Renal pelvis (tissue), 4 donors: ENCODE data around the gene TTLL11. TPM values are rescaled to one million over a fixed set of nuclear protein-coding genes. Genes with fewer than 3 reads are reported as not detected.

ENCODE experiments used
- DNase-seq: peaks from one replicate; pipeline ENCODE4 v3.0.0-alpha.2; 2013
- polyA plus RNA-seq, 3 donors: library from polyadenylated mRNA; unstranded; fragments of 120-200 nt; gene quantifications; one replicate each; pipeline ENCODE4 v1.2.1, GENCODE V29; 2013; ENCODE audit not compliant: insufficient read length in 3 of 3

Gene TTLL11
- polyA plus RNA-seq, 3 donors = 6.2 to 8.9 (median 8.5) TPM

DNA sequence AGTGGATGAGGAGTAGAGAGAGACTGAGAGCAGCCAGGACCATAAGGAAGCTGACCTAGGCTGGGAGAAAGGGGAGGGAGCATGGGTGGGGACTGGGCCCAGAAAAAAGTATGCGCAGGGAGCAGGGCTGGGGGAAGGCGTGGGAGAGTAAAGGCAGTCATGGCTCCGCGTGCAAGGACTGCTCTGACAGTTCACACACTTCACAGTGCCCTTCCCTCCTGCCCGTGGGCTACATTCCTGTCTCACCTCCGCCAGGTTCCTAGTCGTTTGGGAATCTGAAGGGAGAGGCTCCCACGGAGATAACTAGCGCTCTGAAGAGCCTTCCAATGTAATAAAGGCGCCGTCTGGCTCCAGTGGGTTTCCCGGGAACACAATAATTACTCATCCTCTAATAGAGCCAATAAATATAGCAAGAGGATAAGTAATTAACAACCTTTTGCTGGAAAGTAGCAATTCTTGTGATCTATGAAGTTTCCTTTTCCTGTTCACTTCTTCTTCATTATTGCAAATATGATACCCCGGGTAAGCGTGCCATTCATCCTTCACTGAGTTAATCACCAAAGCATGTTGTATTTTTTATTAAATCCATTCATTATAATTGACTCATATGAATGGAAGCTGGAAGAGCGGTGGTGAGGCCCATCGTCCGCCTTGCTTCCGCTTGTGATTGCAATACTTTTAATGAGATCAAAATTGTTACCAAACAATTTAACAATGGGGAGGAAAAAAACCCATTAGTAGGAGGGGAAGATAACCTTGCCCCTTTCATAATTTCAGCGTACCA lies 39.3 kb downstream of the TTLL11 start:
- DNase-seq = no peak

DNA sequence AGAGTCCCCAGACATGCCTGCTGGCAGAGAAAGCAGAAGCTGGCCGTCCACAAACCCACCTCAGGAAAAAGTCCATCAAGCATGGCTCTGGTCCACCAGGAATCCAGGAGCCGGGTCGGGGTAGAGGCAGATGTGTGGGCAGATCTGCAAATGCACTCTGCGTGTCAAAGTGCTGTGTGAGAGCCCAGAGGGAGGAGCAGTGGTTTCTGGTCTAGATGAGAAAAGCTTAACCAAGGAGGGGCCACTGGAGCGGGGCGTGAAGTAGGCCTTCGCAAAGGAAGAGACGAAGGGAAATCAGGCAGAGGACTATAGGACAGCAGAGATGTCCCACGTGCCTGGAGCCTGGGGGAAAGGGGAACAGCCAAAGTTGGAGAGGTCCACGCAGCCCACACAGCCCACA lies 40.0 kb downstream of the TTLL11 start:
- DNase-seq = no peak

DNA sequence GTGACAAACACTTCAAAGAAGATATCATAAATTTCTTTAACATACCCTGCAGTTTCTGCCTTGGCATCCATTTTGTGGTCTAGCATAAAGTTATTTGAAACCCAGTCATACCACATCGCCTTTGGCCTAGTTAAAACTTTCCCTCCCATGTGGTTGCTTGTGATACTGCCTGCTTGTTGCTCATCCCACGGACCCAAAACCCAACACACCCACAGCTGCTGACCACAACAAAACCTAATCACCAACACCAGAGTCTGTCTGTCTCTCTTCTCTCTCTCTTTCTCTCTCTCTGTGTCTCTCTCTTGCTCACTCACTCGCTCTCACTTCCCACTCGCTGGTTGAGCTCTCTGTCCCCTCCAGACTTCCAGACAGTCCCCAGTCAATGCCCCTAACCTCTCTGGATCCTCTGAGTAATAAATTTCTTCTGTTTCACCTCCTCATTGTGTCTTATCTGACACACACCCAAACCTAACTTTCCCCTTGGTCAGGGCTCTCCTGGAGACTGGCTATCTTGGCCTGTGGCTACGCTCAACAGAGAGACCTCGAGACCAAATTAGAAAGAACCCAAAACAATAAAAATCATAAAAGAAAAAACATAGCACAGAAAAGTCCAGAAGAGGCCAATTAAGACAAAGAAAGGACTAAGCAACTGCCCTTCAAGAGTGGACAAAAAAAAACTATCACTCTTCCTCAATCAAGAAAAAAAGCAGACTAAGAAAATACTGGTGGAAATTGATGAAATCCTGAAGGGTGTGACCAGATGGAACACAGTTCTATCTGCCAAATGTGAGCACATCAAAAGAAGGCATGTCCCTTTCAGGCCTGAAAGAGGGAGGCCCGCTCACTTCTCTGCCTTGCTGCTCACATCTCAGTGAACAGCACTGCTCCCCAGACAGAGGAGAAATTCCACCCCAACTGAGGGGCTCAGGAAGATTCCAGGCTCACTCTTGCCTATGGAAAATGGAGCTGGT lies 41.5 kb downstream of the TTLL11 start:
- DNase-seq = no peak

DNA sequence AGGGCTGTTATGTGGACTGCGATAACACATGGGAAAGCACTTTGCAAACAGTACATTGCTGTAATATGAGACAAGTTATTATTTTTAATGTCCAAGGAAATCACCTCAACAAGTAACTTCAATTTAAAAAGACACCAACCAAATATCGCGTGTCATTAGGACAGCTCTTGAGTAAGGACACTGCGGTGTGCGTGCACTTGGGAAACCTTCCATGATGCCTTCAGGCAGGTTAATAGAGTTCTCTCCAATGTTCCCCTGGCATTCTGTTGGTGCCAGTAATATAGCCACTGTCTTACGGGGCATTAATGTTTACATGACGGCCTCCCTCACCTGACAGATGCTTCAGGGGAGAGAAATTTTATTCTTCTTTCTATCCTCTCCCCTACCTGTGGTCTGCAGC lies 42.9 kb downstream of the TTLL11 start:
- DNase-seq = no peak

DNA sequence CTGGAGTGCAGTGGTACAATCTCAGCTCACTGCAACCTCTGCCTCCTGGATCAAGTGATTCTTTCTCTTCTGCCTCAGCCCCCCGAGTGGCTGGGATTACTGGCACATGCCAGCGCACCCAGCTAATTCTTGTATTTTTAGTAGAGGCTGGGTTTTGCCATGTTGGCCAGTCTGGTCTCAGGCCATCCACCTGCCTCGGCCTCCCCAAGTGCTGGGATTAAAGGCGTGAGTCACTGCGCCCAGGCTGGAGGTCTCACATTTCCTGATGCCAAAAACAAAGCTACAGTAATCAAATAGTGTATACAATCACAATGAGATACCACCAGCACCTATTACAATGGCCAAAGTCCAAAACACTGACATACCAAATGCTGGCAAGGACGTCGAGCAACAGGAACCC lies 51.1 kb downstream of the TTLL11 start:
- DNase-seq = no peak

DNA sequence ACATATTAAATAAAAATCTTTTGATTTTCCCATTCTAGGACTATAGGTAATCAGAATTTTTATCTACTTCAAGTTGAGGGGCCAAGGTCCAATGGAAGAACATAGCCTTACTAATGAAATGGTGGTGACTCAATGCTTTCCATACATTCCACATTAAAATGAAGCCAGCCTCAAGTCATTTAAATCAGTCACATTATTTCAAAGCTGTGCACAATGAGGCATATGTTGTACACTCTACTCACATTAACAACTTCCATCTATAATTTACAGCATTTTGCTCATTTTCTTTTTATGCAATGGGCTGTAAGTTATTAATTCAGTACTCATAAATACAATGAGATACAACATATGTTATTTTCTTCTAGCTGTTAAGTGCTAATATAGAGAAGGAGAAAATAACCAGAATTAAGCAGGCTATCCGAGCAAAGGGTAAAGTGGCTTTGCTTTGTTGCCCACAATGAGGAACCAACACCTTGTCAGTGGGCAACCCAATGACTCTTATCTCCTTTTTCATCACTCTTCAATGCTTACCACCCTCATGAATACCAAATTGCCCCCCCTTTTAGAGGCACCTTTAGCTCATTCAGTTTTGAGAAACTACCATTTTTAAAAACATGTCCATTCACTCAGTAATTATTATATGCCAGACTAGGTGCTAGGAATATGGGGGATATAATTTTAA lies 52.4 kb downstream of the TTLL11 start:
- DNase-seq = no peak

DNA sequence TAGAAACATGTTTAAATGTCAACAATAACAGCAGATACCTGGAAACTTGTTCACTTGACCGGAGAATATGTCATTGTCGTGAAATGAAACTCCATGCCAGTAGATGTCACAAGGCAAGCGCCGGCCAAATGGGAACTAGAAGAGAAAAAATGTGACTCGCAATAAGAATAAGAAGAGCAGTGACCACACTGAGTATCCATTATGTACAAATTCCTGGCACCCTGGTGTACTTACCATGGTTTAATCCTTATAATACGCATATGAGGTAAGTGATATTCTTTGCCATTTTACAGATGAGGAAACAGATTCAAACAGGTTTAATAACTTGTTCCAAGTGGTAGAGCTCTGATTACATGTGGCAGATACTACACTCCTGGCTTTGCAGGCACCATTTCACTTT lies 53.9 kb downstream of the TTLL11 start:
- no peak for DNase-seq

DNA sequence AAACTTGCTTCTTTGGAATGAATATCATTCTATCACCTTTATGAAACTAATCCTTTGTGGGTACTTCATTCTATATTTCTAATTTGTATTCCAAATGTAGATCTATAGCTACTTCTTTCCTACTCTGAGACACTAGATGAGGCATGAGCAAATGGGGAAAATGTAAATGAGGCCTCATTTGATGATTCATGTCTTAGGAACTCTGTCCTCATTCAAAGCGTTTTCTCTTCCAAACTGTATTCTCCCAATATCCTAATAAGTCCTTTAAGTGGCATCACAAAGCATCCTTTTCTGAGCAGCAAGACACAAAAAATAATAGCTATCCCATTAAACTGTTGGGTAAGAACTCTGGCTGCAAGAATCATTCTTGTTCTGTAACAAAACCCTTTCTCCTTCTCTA lies 56.1 kb downstream of the TTLL11 start:
- no peak for DNase-seq

DNA sequence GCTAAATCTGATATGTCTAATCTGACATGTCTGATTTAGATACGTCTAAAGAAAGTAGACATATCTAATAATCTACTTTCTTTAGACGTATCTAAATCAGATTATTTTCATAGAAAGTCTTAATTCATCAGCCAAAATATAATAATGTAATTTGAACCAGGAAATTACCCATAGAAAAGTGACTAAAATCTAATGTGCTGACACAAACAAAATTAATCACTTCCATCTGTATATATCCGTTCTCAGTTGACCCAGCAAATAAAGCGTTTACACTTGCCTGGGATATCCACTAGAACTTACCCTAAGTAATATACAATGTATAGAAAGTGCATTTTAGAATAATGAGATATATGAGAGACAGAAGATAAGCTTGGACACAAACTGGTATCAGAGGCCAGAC lies 56.7 kb downstream of the TTLL11 start:
- DNase-seq = no peak

DNA sequence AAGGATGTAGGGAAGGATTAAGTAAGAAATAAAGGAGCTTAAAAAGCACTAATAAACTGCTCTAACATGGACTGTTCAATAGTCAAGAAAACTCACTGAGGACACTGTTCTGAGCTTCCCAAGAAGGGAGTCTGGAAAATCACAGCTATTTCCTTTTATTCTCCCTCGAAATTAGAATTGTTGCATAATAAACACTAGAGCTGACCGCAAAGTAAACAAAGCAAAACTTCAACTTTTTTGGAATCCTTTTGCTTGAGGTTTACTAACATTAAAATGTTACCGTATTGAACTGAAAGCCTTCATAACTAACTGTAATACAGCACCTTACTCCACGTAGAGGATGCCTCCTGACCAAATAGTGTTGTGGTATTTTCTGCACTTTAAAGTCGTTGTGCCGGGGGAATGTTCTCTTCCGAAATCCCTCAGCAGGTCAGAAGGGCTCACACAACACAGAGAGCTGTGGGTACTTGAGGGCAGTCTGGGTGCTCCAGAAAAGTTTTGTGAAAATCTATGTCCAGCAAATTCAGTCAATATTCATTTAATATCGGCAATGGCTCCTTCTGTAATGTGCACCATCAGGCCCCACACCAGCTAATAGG lies 59.2 kb downstream of the TTLL11 start:
- no peak for DNase-seq

DNA sequence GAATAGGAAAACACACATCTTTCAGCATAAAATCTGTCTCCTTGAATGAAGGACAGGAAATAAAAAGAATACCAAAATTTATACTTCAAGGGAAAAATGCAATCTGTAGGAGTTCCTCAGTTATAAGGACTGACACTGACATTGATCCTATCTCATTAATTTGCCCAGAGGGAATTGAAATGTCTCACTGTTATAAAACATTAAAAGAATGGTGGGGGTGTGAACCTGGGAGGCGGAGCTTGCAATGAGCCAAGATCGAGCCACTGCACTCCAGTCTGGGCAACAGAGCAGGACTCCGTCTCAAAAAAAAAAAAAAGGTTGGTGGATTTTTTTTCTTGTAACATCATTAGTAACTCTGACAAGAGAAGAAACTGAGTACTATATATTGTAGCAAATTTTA lies 60.8 kb downstream of the TTLL11 start:
- no peak for DNase-seq

DNA sequence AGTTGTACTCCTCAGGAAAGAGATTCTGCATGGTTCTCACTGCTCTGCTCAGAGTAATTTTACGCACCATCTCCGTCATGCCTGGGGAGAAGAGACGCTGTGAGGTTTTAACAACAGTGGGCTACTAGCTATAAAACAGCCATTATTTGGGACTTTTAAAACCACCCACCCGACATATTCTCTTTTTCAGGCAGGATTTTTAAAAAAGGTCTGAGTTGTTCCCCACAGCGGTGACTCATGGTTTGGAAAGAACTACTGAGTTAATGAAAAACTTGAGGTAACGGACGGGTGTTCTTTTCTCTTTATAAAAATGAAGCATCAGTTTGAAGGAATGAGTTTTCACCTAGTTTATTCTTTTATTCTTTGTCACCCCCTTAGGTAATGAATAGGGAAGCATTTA lies 61.3 kb downstream of the TTLL11 start:
- no peak for DNase-seq

DNA sequence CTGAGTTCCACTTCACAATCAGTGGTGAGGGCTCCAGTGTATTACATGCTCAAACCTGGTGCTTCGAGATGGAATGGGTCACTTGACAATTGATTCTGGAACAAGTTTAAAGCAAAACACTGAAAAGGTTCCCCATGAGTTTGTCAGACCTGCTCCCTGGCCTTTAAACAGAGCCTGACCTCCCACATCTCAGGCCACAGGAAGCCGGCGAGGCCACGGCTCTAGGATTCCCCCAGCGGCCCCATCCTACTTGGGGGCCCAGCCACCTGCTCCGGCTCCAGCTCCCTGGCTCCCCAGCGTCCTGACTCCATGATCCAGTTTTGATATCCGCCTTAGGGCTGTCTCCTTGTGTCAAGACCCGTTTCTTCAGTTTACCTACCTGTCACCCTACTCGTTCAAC lies 62.0 kb downstream of the TTLL11 start:
- DNase-seq = no peak

DNA sequence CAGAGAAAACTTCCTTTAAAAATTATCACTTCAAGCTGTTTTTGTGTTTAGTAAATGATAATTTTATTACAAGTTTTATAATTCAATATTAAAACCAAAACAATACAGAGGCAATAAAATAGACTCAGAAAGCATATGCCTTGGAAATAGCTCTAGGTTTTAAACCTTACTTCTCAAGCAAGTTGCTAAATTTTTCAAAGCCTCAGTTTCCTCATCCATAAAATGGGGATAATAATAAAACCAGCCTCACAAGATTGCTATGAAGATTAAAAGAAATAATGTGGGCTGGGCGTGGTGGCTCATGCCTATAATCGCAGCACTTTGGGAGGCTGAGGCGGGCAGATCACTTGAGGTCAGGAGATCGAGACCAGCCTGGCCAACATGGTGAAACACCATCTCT lies 62.8 kb downstream of the TTLL11 start:
- no peak for DNase-seq

DNA sequence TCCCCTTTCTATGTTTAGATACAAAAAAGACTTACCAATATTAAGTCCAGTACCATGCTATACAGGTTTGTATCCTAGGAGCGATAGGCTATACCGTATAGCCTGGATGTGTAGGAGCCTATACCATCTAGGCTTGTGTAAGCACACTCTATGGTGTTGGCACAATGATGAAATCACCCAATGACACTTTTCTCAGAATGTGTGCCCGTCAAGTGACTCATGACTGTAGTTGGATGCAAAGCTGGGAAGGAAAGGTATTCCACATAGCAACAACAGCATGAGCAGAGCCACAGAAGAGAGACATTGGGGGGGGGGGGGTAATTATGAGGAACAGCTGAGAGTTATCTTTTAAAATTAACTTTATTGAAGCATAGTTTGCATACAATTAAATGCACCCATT lies 63.2 kb downstream of the TTLL11 start:
- no peak for DNase-seq

DNA sequence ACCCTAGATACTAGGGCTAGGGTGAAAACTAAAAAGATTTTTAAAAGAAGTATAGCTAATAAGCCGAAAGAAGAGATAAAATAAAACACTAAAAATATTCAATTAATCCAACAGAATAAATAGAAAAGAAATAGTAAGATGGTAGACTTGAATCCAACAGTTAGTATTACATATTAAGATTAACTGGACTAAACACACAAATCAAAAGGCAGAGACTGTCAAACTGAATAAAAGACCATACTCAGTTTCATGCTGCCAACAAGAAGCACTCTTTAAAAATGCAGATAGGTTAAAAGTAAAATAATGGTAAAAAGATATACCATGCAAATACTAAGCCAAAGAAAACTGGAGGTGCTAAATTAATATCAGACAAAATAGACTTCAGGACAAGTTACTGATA lies 65.0 kb downstream of the TTLL11 start:
- DNase-seq = no peak

DNA sequence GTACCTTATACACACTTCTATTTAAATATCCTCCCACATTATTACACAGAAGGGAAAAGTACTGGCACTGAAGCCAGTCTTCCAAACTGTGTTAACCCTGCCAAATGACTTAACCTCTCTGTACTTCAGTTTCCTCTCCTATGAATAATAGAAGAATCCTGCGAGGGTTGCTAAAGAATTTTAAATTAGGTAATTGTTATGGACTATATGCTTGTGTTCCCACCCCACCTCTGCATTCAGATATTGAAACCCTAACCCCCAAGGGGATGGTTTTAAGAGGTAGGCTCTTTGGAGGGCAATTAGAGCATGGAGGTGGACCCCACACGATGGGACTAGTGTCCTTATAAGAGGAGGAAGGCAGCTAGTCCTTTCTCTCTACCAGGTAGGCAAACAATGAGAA lies 72.7 kb downstream of the TTLL11 start:
- DNase-seq = no peak

DNA sequence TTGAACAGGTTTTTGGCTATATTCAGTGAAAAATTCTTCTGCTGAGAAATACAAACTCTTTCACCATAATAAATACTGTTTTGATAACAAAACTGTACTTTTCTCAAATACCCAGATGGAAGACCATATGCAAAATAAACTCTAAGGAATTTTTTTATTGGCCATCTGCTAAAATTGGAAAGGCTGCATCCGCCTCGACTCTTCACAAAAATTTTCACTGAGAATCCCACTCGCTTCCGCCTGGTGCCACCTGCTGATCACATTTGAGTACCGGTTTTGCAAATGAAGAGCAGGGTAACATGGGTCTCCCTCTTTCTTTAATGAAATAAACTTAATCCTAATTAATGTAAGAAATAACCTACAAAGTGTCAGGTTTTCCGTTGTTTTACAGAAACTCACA lies 76.4 kb downstream of the TTLL11 start:
- DNase-seq = no peak

DNA sequence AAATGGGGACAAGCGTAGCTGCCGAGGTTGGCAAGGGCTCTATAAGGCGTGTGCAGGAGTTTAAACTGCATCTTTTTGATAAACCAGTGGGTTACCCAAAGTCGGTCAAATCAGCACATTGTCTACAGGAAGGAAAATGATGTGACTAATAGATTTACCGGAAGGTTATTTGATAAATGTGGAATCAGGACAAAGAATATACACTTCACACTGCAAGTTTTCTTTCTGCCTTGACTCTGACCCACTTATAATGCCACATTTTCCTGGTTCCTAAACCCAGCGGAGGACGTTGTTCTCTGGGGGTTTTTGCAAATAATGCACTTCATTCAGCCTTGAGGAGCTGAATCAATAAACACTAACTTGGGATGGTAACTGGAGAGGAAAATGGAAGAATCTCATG lies 76.8 kb downstream of the TTLL11 start:
- DNase-seq = no peak

DNA sequence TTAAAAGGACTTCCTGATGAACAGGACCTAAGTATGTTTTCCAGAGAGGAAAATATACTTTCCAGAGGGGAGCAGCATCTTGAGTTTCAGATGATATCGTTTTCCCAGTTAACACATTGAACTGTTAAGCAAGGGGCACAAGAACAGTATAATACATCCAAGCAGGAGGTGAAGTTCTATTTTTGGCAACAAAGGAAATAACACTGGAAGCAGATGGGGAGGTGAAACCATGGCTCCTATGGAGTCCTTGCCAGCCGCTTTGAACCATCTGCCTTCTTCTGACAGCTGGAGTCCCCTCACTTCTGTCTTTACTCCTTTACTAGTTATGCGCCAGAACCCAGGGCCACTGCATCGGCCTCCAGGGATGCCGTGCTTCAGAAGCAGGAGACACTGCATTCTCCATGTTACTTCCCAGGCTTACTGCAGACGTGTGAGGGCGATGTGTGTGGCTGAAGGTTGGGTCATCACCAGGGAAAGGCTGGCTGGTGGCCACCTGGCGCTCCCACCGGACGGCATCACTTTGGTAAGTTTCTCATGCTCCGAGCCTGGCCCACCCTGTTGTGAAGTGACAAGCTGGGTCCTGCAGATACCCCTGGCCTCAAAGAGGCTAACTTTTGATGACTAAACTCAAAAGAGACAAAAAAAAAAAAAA lies 77.8 kb downstream of the TTLL11 start:
- no peak for DNase-seq

DNA sequence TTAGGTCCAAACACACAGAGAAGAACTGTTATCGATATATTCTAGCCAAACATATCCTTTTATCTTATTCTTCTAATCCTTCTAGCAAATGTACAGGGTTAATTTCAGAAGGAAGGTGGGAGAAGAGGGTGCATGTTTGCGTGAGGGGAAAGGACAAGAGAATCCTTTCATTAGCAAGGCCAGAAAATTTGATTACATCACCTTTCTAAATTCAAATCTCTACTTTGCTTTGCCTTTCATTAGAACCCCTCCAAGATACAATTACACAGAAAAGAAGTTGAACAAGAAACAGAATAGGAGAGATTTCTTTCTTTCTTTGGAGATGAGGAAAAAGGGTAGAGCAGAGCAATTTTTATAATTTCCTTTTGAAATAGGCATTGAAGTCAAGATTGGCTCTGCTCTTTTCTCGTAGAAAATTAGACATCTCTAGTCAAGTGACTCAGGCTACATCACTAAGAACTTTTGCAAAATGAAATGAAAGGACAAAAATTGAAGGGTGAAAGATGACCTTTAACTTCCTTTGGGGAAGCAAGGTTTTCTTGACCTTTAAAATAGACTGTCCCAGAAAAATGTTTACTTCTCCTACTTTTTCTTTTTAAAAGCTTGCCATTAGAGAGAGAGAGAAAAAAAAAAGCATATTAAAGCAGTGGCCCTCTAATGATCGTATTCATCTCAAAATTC lies 81.2 kb downstream of the TTLL11 start:
- no peak for DNase-seq
